PFSK-1 (cell line): ENCODE results near the gene SHROOM1.

ENCODE experiments used
- FOXP2 ChIP-seq: optimal IDR thresholded peaks from 2 replicates; pipeline ENCODE3; 2011; ENCODE audit warnings: borderline replicate concordance, control low read depth, inconsistent platforms; ENCODE audit not compliant: insufficient read depth; ENCODE audit errors: extremely low read length, extremely low read depth
- POLR2AphosphoS5 ChIP-seq: IDR thresholded peaks from 2 replicates; pipeline ENCODE4 v1.6.1; 2012; ENCODE audit warnings: low read depth, mild to moderate bottlenecking, control low read depth, low read length, moderate library complexity
- REST ChIP-seq, 2 experiments: IDR thresholded peaks; 2 replicates each; pipeline versions ENCODE4 v1.6.1 to v1.8.0; 2011 to 2012; ENCODE audit warnings: low read depth in 2 of 2, low read length in 2 of 2, control low read depth in 1 of 2, inconsistent platforms in 1 of 2, mild to moderate bottlenecking in 1 of 2, moderate library complexity in 1 of 2; ENCODE audit not compliant: insufficient read depth in 1 of 2
- SIN3A ChIP-seq: IDR thresholded peaks from 2 replicates; pipeline ENCODE4 v1.6.1; 2012; ENCODE audit warnings: mild to moderate bottlenecking, low read length, moderate library complexity, borderline replicate concordance; ENCODE audit not compliant: insufficient read depth
- TAF1 ChIP-seq: IDR thresholded peaks from 2 replicates; pipeline ENCODE4 v1.6.1; 2012; ENCODE audit warnings: low read length, control low read depth, borderline replicate concordance; ENCODE audit not compliant: insufficient read depth

The SHROOM1 gene

DNA sequence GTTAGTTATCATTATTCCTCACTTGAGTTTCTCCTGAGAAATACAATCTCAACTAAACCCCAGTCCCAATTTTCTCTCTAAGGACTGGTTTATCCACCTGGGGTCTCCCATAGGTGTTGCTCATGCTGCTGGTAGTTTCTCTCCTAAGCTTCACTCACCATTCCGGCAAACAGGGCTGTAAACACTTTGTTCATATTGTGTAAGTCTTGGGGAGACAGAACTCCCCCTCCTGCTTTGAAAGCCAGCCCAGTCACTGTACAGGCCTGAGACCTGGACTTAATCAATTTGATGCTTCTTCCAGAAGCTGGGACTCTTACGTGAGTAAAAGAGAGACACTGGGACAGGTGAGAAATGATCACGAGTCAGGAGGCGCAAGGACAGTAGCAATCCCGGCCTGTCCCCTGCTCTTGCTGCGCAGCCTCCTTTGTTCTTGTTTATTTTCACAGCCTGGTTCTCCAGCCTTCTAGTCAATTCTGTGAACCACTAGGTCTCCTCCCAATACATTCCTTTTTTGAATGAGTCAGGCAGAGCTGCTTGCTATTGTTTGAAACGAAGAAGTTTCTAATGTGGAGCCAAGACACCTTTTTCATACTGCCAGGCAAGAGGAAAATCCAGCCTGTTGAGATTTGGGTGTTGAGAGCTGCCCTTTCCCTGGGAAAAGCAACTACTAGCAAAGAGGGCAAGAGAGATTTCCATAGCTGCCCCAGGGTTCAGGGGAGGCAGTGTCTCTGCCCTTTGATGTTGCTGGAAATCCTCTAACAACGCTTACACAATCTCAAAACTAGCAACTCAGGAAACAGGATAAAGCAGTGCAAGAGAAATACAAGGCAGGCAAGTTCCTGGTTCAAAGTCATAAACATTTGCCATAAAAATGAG is 9.2 kb upstream of the SHROOM1 start:
- no peak for TF ChIP-seq SIN3A
- no peak for TF ChIP-seq FOXP2
- no peak for TF ChIP-seq TAF1
- no peak for TF ChIP-seq REST (IDR thresholded peaks at IDR 0.05; ENCODE audit: insufficient read depth in 1 of 2, low read depth in 2 of 2, low read length in 2 of 2)
- no peak for TF ChIP-seq POLR2AphosphoS5

DNA sequence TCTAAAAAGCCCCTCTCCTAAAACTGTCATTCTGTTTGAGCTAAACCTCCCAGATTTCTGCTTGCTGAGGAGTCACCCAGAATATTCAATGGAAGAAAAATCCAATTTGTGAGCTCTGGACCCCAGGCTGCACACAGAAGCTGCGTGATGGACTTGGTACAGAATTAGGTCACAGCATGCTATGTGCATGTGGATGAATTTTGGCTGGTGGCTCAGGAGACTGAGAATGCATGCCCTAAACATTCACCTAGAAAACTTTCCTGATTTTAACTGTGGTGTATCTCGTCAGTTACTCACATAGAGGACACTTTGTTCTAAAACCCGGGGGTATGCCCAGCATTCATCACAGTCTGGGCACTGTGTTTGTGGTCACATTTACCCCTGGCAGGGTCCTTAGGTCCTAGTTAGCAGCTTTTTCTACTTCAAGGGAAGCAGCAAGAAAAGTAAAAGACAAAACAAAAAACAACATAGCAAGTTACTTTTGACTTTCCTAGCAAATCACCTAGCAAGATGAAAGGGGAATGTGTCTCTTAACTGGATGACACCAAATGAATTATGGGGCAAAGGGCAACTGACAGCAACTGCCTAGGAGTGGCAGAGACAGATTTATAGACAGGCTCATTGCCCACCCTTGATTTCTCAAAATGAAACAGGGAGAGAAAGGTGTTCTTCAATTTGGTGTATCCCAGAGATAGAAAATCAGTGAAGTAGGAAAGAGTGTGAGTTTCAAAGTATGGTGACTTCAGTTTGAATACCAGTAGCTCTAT is 8.3 kb upstream of the SHROOM1 start:
- TF ChIP-seq SIN3A: no peak
- TF ChIP-seq POLR2AphosphoS5: no peak

- TF ChIP-seq SIN3A (no peak), REST (IDR thresholded peaks at IDR 0.05; ENCODE audit: insufficient read depth in 1 of 2, low read depth in 2 of 2, low read length in 2 of 2) (no peak), TAF1 (no peak), FOXP2 (no peak), POLR2AphosphoS5 (no peak)
These were observed 7.4 kb upstream of the SHROOM1 start for GRCh38 chr5:132837868-132838267.

GRCh38 chr5:132836852-132837251 is 6.4 kb upstream of the SHROOM1 start:
- TF ChIP-seq TAF1: no peak
- TF ChIP-seq POLR2AphosphoS5: no peak
- TF ChIP-seq REST (IDR thresholded peaks at IDR 0.05; ENCODE audit: insufficient read depth in 1 of 2, low read depth in 2 of 2, low read length in 2 of 2): no peak
- TF ChIP-seq SIN3A: no peak
- no peak for TF ChIP-seq FOXP2

GRCh38 chr5:132834057-132834456 is 3.6 kb upstream of the SHROOM1 start:
- no peak for TF ChIP-seq TAF1
- TF ChIP-seq FOXP2: no peak
- no peak for TF ChIP-seq REST (IDR thresholded peaks at IDR 0.05; ENCODE audit: insufficient read depth in 1 of 2, low read depth in 2 of 2, low read length in 2 of 2)
- no peak for TF ChIP-seq SIN3A
- no peak for TF ChIP-seq POLR2AphosphoS5
